HCT116 (cell line): ENCODE measurements around the gene SLC35F2.

Experiments
- ATF3 ChIP-seq: IDR thresholded peaks from 2 replicates; pipeline ENCODE4 v1.6.1; 2012
- CTCF ChIP-seq, 3 experiments: fragments of 200-600 bp in 1 of 3; sonication (generic) in 1 of 3; IDR thresholded peaks in 2 of 3; conservative IDR thresholded peaks in 1 of 3; 2 replicates each; pipeline ENCODE4 v1.5.1; 2012 to 2017; ENCODE audit warnings: low read depth in 2 of 3, low read length in 2 of 3, antibody characterized with exemption in 1 of 3, borderline replicate concordance in 1 of 3, control low read depth in 1 of 3, mild to moderate bottlenecking in 1 of 3, mixed read lengths in 1 of 3, mixed run types in 1 of 3, moderate library complexity in 1 of 3; ENCODE audit not compliant: insufficient read depth in 1 of 3
- EGR1 ChIP-seq: IDR thresholded peaks from 2 replicates; pipeline ENCODE4 v1.6.1; 2012; ENCODE audit warnings: low read depth
- EZH2phosphoT487 ChIP-seq: fragments of 200-600 bp; IDR thresholded peaks from 2 replicates; pipeline ENCODE4 v1.6.1; 2018; ENCODE audit warnings: antibody characterized with exemption, borderline replicate concordance
- POLR2A ChIP-seq: IDR thresholded peaks from 2 replicates; pipeline ENCODE4 v1.7.0; 2011; ENCODE audit warnings: borderline replicate concordance; ENCODE audit not compliant: insufficient read depth, insufficient read length; ENCODE audit errors: extremely low read depth
- POLR2AphosphoS5 ChIP-seq: IDR thresholded peaks from 2 replicates; pipeline ENCODE4 v1.6.1; 2011; ENCODE audit warnings: mild to moderate bottlenecking, low read depth, low read length, moderate library complexity
- RAD21 ChIP-seq: IDR thresholded peaks from 2 replicates; pipeline ENCODE4 v1.6.1; 2012; ENCODE audit warnings: low read depth, mild to moderate bottlenecking
- REST ChIP-seq: IDR thresholded peaks from 2 replicates; pipeline ENCODE4 v1.6.1; 2012; ENCODE audit warnings: low read depth
- SP1 ChIP-seq: IDR thresholded peaks from 2 replicates; pipeline ENCODE4 v1.6.1; 2012; ENCODE audit warnings: low read depth
- YY1 ChIP-seq: IDR thresholded peaks from 2 replicates; pipeline ENCODE4 v1.6.1; 2011; ENCODE audit warnings: low read length, low read depth, moderate library complexity, mild to moderate bottlenecking; ENCODE audit not compliant: insufficient replicate concordance; ENCODE audit errors: extremely low read depth

- TF ChIP-seq RAD21 (no peak), EGR1 (no peak), REST (no peak), POLR2A (no peak), EZH2phosphoT487 (no peak), CTCF (IDR thresholded peaks at IDR 0.05 in 2 of 3, conservative IDR thresholded peaks at IDR 0.05 in 1 of 3; ENCODE audit: borderline replicate concordance in 1 of 3, insufficient read depth in 1 of 3, low read depth in 2 of 3, low read length in 2 of 3) (no peak), YY1 (no peak), ATF3 (no peak), SP1 (no peak), POLR2AphosphoS5 (no peak)
Observed at GRCh38 chr11:107816028-107816427, 42.6 kb downstream of the SLC35F2 start.
